Measurements from ENCODE around the gene NTN5.
A peak's percentile ranks its signal among the peaks of the same experiment; 100 is the strongest.

NTN5 gene

GRCh38 chr19:48646001-48646721 lies 26.7 kb downstream of the NTN5 start, which contains the start of gene CA11:
Gene CA11 (minus strand): TSS chr19:48646187. CDS start chr19:48645632, 555 bp downstream.
- TF ChIP-seq POLR2AphosphoS5 (IDR thresholded peaks at IDR 0.05; ENCODE audit: low read depth, low read length) (no peak), POU2F2 (IDR thresholded peaks at IDR 0.05; ENCODE audit: low read depth, low read length) (0 out of 2 replicates have a peak, but pooled peaks have one; percentile 13)
- DNase-seq (ENCODE audit: insufficient read length, low spot score), result peak; percentile 95
- peak; percentile 47 for FAIRE-seq

GRCh38 chr19:48645620-48646000 lies 27.2 kb downstream of the NTN5 start:
- FAIRE-seq (no peak), DNase-seq (ENCODE audit: insufficient read length, low spot score) (no peak)
- TF ChIP-seq POLR2AphosphoS5 (IDR thresholded peaks at IDR 0.05; ENCODE audit: low read depth, low read length) (no peak), SPI1 (IDR thresholded peaks at IDR 0.05; ENCODE audit: low read depth, low read length) (peak; percentile 33; the same call in 1 of the 2 replicates), PAX5 (IDR thresholded peaks at IDR 0.05; ENCODE audit: insufficient read depth, low read length, severe bottlenecking) (no peak)

GRCh38 chr19:48644839-48645619 lies 27.8 kb downstream of the NTN5 start:
- TF ChIP-seq SPI1 (IDR thresholded peaks at IDR 0.05; ENCODE audit: low read depth, low read length) (no peak), POU2F2 (IDR thresholded peaks at IDR 0.05; ENCODE audit: low read depth, low read length) (no peak), PAX5 (IDR thresholded peaks at IDR 0.05; ENCODE audit: insufficient read depth, low read length, severe bottlenecking) (no peak), POLR2AphosphoS5 (IDR thresholded peaks at IDR 0.05; ENCODE audit: low read depth, low read length) (no peak), TAF1 (IDR thresholded peaks at IDR 0.05; ENCODE audit: low read depth, low read length) (no peak), POLR2A (IDR thresholded peaks at IDR 0.05; ENCODE audit: low read depth, low read length) (no peak)
- DNase-seq (ENCODE audit: insufficient read length, low spot score) (no peak), FAIRE-seq (peak; percentile 75)

GRCh38 chr19:48644355-48644754 lies 28.5 kb downstream of the NTN5 start:
- DNase-seq (ENCODE audit: insufficient read length, low spot score) (no peak), FAIRE-seq (no peak)
- TF ChIP-seq SPI1 (IDR thresholded peaks at IDR 0.05; ENCODE audit: low read depth, low read length) (no peak), TAF1 (IDR thresholded peaks at IDR 0.05; ENCODE audit: low read depth, low read length) (no peak), PAX5 (IDR thresholded peaks at IDR 0.05; ENCODE audit: insufficient read depth, low read length, severe bottlenecking) (no peak), POLR2AphosphoS5 (IDR thresholded peaks at IDR 0.05; ENCODE audit: low read depth, low read length) (no peak), POLR2A (IDR thresholded peaks at IDR 0.05; ENCODE audit: low read depth, low read length) (no peak)

GRCh38 chr19:48642862-48643261 lies 30.0 kb downstream of the NTN5 start:
- no peak for TF ChIP-seq POLR2A (IDR thresholded peaks at IDR 0.05; ENCODE audit: low read depth, low read length)
- no peak for TF ChIP-seq SPI1 (IDR thresholded peaks at IDR 0.05; ENCODE audit: low read depth, low read length)
- TF ChIP-seq POU2F2 (IDR thresholded peaks at IDR 0.05; ENCODE audit: low read depth, low read length), result no peak
- no peak for TF ChIP-seq TAF1 (IDR thresholded peaks at IDR 0.05; ENCODE audit: low read depth, low read length)
- no peak for TF ChIP-seq POLR2AphosphoS5 (IDR thresholded peaks at IDR 0.05; ENCODE audit: low read depth, low read length)
- TF ChIP-seq PAX5 (IDR thresholded peaks at IDR 0.05; ENCODE audit: insufficient read depth, low read length, severe bottlenecking), result no peak
- FAIRE-seq (no peak), DNase-seq (ENCODE audit: insufficient read length, low spot score) (no peak)

GRCh38 chr19:48641850-48642249 lies 31.0 kb downstream of the NTN5 start:
- no peak for FAIRE-seq
- DNase-seq (ENCODE audit: insufficient read length, low spot score), result no peak
- TF ChIP-seq TAF1 (IDR thresholded peaks at IDR 0.05; ENCODE audit: low read depth, low read length) (no peak), SPI1 (IDR thresholded peaks at IDR 0.05; ENCODE audit: low read depth, low read length) (no peak), POLR2A (IDR thresholded peaks at IDR 0.05; ENCODE audit: low read depth, low read length) (no peak)

- TF ChIP-seq PAX5 (IDR thresholded peaks at IDR 0.05; ENCODE audit: insufficient read depth, low read length, severe bottlenecking), result no peak
- TF ChIP-seq POLR2A (IDR thresholded peaks at IDR 0.05; ENCODE audit: low read depth, low read length), result no peak
- FAIRE-seq (no peak), DNase-seq (ENCODE audit: insufficient read length, low spot score) (no peak)
Measured at GRCh38 chr19:48639483-48640375, 33.1 kb downstream of the NTN5 start.

GRCh38 chr19:48638831-48639381 lies 33.9 kb downstream of the NTN5 start:
- FAIRE-seq (no peak), DNase-seq (ENCODE audit: insufficient read length, low spot score) (no peak)
- TF ChIP-seq POLR2AphosphoS5 (IDR thresholded peaks at IDR 0.05; ENCODE audit: low read depth, low read length), result no peak
- TF ChIP-seq POLR2A (IDR thresholded peaks at IDR 0.05; ENCODE audit: low read depth, low read length), result no peak
- no peak for TF ChIP-seq POU2F2 (IDR thresholded peaks at IDR 0.05; ENCODE audit: low read depth, low read length)
- no peak for TF ChIP-seq SPI1 (IDR thresholded peaks at IDR 0.05; ENCODE audit: low read depth, low read length)
- no peak for TF ChIP-seq TAF1 (IDR thresholded peaks at IDR 0.05; ENCODE audit: low read depth, low read length)
- no peak for TF ChIP-seq PAX5 (IDR thresholded peaks at IDR 0.05; ENCODE audit: insufficient read depth, low read length, severe bottlenecking)

All from GM12891 (cell line).